Measurements from ENCODE around the gene APOD. TPM values are rescaled to one million over a fixed set of nuclear protein-coding genes. Genes with fewer than 3 reads are reported as not detected.

The APOD gene
- total RNA-seq, 1 experiment from 2014 or later, result not detected

GRCh38 chr3:195570912-195571311 is 12.8 kb downstream of the APOD start:
- ChIA-PET CTCF (no interaction called here), POLR2A (no interaction called here)
- Histone ChIP-seq H3K9me3 (ENCODE audit: control insufficient read depth, insufficient read depth, low read depth, low read length) (no peaks in the 10 kb centered on the region), H3K27ac (ENCODE audit: low read length) (no peak overlapping the region), H3K4me3 (ENCODE audit: low read depth in 2 of 2, low read length in 2 of 2) (no peak overlapping the region), H3K4me1 (ENCODE audit: control insufficient read depth, insufficient read depth, low read length) (peaks cover 3% of the 10 kb centered on the region; the same call in 1 of the 2 replicates), H3K27me3 (ENCODE audit: control insufficient read depth, insufficient read depth, low read length) (no peaks in the 10 kb centered on the region), H3K36me3 (ENCODE audit: control insufficient read depth, insufficient read depth, low read length) (no peaks in the 10 kb centered on the region)
- intact Hi-C loops (cut with micrococcal nuclease; ENCODE audit: unreplicated experiment), result no loop called here
- DNase-seq (ENCODE audit: low read depth, low spot score) (no peak), ATAC-seq (no peak)
- TF ChIP-seq POLR2AphosphoS5 (IDR thresholded peaks at IDR 0.05; ENCODE audit: low read depth, low read length) (no peak), REST (IDR thresholded peaks at IDR 0.05; ENCODE audit: insufficient read depth in 1 of 2, low read depth in 2 of 2, low read length in 1 of 2) (no peak), TCF7L2 (IDR thresholded peaks at IDR 0.05; ENCODE audit: low read depth, low read length) (no peak), CTCF (IDR thresholded peaks at IDR 0.05) (no peak), SIN3A (IDR thresholded peaks at IDR 0.05; ENCODE audit: borderline replicate concordance, insufficient read depth, low read depth, low read length) (no peak)
- in situ Hi-C loops (cut with HindIII; ENCODE audit: low pct_unique_long_range_greater_than_20kb, low sequenced_read_pairs), result no loop called here
- BruUV-seq (replicated peaks), result no TSS peak

- DNase-seq (ENCODE audit: low read depth, low spot score), result no peak
- Histone ChIP-seq H3K4me1 (ENCODE audit: control insufficient read depth, insufficient read depth, low read length) (peaks cover 3% of the 10 kb centered on the region; the same call in 1 of the 2 replicates), H3K36me3 (ENCODE audit: control insufficient read depth, insufficient read depth, low read length) (no peaks in the 10 kb centered on the region), H3K27ac (ENCODE audit: low read length) (no peak overlapping the region), H3K9me3 (ENCODE audit: control insufficient read depth, insufficient read depth, low read depth, low read length) (no peaks in the 10 kb centered on the region), H3K27me3 (ENCODE audit: control insufficient read depth, insufficient read depth, low read length) (no peaks in the 10 kb centered on the region), H3K4me3 (ENCODE audit: low read depth in 2 of 2, low read length in 2 of 2) (no peak overlapping the region)
- intact Hi-C loops (cut with micrococcal nuclease; ENCODE audit: unreplicated experiment) (no loop called here), in situ Hi-C loops (cut with HindIII; ENCODE audit: low pct_unique_long_range_greater_than_20kb, low sequenced_read_pairs) (no loop called here)
- CTCF ChIA-PET, result no interaction called here
- no peak for ATAC-seq
- POLR2A ChIA-PET, result no interaction called here
- TF ChIP-seq POLR2AphosphoS5 (IDR thresholded peaks at IDR 0.05; ENCODE audit: low read depth, low read length), result no peak
- no peak for TF ChIP-seq SIN3A (IDR thresholded peaks at IDR 0.05; ENCODE audit: borderline replicate concordance, insufficient read depth, low read depth, low read length)
- no peak for TF ChIP-seq TCF7L2 (IDR thresholded peaks at IDR 0.05; ENCODE audit: low read depth, low read length)
- TF ChIP-seq REST (IDR thresholded peaks at IDR 0.05; ENCODE audit: insufficient read depth in 1 of 2, low read depth in 2 of 2, low read length in 1 of 2), result no peak
- TF ChIP-seq CTCF (IDR thresholded peaks at IDR 0.05), result no peak
- BruUV-seq (replicated peaks), result no TSS peak
These were observed 13.4 kb downstream of the APOD start for GRCh38 chr3:195570344-195570743.

Data from Panc1 (cell line).